A673 (cell line): ENCODE results near the gene THBS4. TPM values are rescaled to one million over a fixed set of nuclear protein-coding genes. Genes with fewer than 3 reads are reported as not detected.

ENCODE experiments used
- BruUV-seq: library from RNA; stranded (reverse); fragments of 400-500 nt; replicated peaks from 2 replicates; lab custom pipeline; 2021; lab: Mats Ljungman, UMichigan
- CTCF ChIA-PET: fragments of 300-600 bp; sonication (Branson Sonifier 250); formaldehyde crosslinking; loops from one replicate; lab custom pipeline; 2022; ENCODE audit warnings: antibody characterized with exemption; lab: Charles Lee
- POLR2A ChIA-PET: fragments of 300-600 bp; sonication (Branson Sonifier 250); formaldehyde crosslinking; loops from one replicate; lab custom pipeline; 2022; ENCODE audit warnings: antibody characterized with exemption; ENCODE audit not compliant: low non-redundant PET; lab: Charles Lee
- DNase-seq: peaks from one replicate; pipeline ENCODE4 v3.0.0-alpha.2; 2015; ENCODE audit warnings: low spot score
- H3K27ac ChIP-seq: fragments of 200-600 bp; sonication (generic); 2 replicates; pipeline ENCODE4 v1.5.1; 2016; ENCODE audit warnings: mixed run types, low read depth, mild to moderate bottlenecking, mixed read lengths, antibody characterized with exemption, low read length; ENCODE audit not compliant: poor library complexity, severe bottlenecking
- H3K27me3 ChIP-seq: fragments of 200-600 bp; sonication (generic); replicated peaks from 2 replicates; pipeline ENCODE4 v1.6.1; 2017; ENCODE audit warnings: mixed run types, low read depth, mild to moderate bottlenecking, mixed read lengths, antibody characterized with exemption, low read length; ENCODE audit not compliant: insufficient read depth, poor library complexity
- H3K36me3 ChIP-seq: fragments of 200-600 bp; sonication (generic); 2 replicates; pipeline ENCODE4 v1.6.1; 2016; ENCODE audit warnings: mixed run types, mild to moderate bottlenecking, mixed read lengths, antibody characterized with exemption, low read length; ENCODE audit not compliant: insufficient read depth, poor library complexity, severe bottlenecking
- H3K4me1 ChIP-seq: fragments of 200-600 bp; sonication (generic); 2 replicates; pipeline ENCODE4 v1.6.1; 2017; ENCODE audit warnings: mixed run types, mild to moderate bottlenecking, mixed read lengths, antibody characterized with exemption, low read length; ENCODE audit not compliant: insufficient read depth, poor library complexity, severe bottlenecking
- H3K4me3 ChIP-seq: fragments of 200-600 bp; sonication (generic); 2 replicates; pipeline ENCODE4 v1.5.1; 2016; ENCODE audit warnings: low read depth, mixed run types, mild to moderate bottlenecking, mixed read lengths, low read length; ENCODE audit not compliant: poor library complexity, severe bottlenecking
- H3K9me3 ChIP-seq: fragments of 200-600 bp; sonication (generic); 2 replicates; pipeline ENCODE4 v1.6.1; 2016; ENCODE audit warnings: mixed run types, low read depth, mild to moderate bottlenecking, mixed read lengths, antibody characterized with exemption, low read length; ENCODE audit not compliant: poor library complexity, severe bottlenecking
- CTCF ChIP-seq: fragments of 300-800, 200-600 bp; sonication (generic); conservative IDR thresholded peaks from 2 replicates; pipeline ENCODE4 v1.5.1; 2017; ENCODE audit warnings: low read depth, mild to moderate bottlenecking, antibody characterized with exemption, low read length, moderate library complexity, mixed read lengths
- EZH2 ChIP-seq: fragments of 200-600 bp; sonication (generic); IDR thresholded peaks from 2 replicates; pipeline ENCODE4 v1.6.1; 2017; ENCODE audit warnings: borderline replicate concordance, low read depth, mild to moderate bottlenecking, mixed read lengths, antibody characterized with exemption, low read length; ENCODE audit not compliant: poor library complexity, severe bottlenecking
- intact Hi-C: fragments of 100-400 bp; cut with micrococcal nuclease; formaldehyde crosslinking; loops from one replicate; pipeline ENCODE4 v1.10.0; 2022; ENCODE audit not compliant: unreplicated experiment
- total RNA-seq: library from RNA; stranded (reverse); gene quantifications from 2 replicates; pipeline ENCODE4 v1.2.3, GENCODE V29; 2021

The THBS4 gene
- total RNA-seq, 1 experiment from 2014 or later, result 0.43 TPM

- H3K36me3 ChIP-seq, result no peaks in the 10 kb centered on the region
- TF ChIP-seq CTCF, result no peak
- no peak for TF ChIP-seq EZH2
- H3K27me3 ChIP-seq, result no peaks in the 10 kb centered on the region
- POLR2A ChIA-PET, result no interaction called here
- H3K9me3 ChIP-seq, result no peaks in the 10 kb centered on the region
- no peak overlapping the region for H3K27ac ChIP-seq
- CTCF ChIA-PET, result no interaction called here
- no TSS peak for BruUV-seq
- peaks cover 5% of the 10 kb centered on the region for H3K4me1 ChIP-seq
- H3K4me3 ChIP-seq, result no peak overlapping the region
- intact Hi-C loops, result no loop called here
- no peak for DNase-seq
Measured at GRCh38 chr5:80127116-80127552, 92.0 kb downstream of the THBS4 start.

- H3K27me3 ChIP-seq, result no peaks in the 10 kb centered on the region
- POLR2A ChIA-PET, result no interaction called here
- CTCF ChIA-PET, result no interaction called here
- no peaks in the 10 kb centered on the region for H3K9me3 ChIP-seq
- TF ChIP-seq CTCF (no peak), EZH2 (no peak)
- intact Hi-C loops, result no loop called here
- H3K36me3 ChIP-seq, result no peaks in the 10 kb centered on the region
- BruUV-seq, result no TSS peak
- no peak overlapping the region for H3K4me3 ChIP-seq
- DNase-seq, result peak; percentile 17
- no peak overlapping the region for H3K27ac ChIP-seq
- H3K4me1 ChIP-seq, result peaks cover 5% of the 10 kb centered on the region
Measured at GRCh38 chr5:80128141-80128540, 93.0 kb downstream of the THBS4 start.

GRCh38 chr5:80129146-80129545, 94.0 kb downstream of the THBS4 start:
- no peak for DNase-seq
- Histone ChIP-seq H3K27me3 (no peaks in the 10 kb centered on the region), H3K9me3 (no peaks in the 10 kb centered on the region), H3K36me3 (no peaks in the 10 kb centered on the region), H3K27ac (no peak overlapping the region), H3K4me1 (peaks cover 5% of the 10 kb centered on the region), H3K4me3 (no peak overlapping the region)
- BruUV-seq, result no TSS peak
- ChIA-PET CTCF (no interaction called here), POLR2A (interaction anchor here (0.6 kb wide), 1 partner anchor 414 kb away, joined by 4 read pairs; no protein-coding TSS in a partner anchor)
- TF ChIP-seq CTCF (no peak), EZH2 (no peak)
- intact Hi-C loops, result no loop called here

Other genes with a start within 250 kb of the THBS4 start
- gene MTX3, start 44.1 kb upstream of the THBS4 start, total RNA-seq, result 24.2 and 28.1 TPM in 2 replicates
- 20.6 and 21.0 TPM in 2 replicates for gene SERINC5, start 220.7 kb downstream of the THBS4 start, total RNA-seq